ENCODE measurements around the gene NLRP3. TPM values are rescaled to one million over a fixed set of nuclear protein-coding genes. Genes with fewer than 3 reads are reported as not detected.

The NLRP3 gene
- total RNA-seq, 1 experiment from 2014 or later, result not detected

DNA sequence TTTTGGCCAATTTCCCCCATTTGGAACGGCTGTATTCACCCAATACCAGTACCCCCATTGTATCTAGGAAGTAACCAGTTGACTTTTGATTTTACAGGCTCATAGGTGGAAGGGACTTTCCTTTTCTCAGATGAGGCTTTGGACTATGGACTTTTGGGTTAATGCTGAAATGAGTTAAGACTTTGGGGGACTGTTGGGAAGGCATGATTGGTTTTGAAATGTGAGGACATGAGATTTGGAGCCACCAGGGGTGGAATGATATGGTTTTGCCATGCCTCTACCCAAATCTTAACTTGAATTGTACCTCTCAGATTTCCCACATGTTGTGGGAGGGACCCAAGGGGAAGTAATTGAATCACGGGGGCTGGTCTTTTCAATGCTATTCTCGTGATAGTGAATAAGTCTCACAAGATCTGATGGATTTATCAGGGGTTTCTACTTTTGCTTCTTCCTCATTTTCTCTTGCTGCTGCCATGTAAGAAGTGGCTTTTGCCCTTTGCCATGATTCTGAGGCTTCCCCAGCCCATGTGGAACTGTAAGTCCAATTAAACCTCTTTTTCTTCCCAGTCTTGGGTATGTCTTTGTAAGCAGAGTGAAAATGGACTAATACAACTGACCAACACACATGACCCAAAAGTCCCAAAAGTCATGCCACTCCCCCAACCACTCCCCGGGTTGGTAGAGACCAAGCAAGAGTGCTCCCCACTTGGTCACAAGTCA lies 48.9 kb upstream of the NLRP3 start:
- Histone ChIP-seq H3K9ac (ENCODE audit: low read length) (no peak overlapping the region), H3K79me2 (ENCODE audit: insufficient read depth, low read length) (no peaks in the 10 kb centered on the region), H3K9me2 (ENCODE audit: insufficient read depth) (no peaks in the 10 kb centered on the region), H4K20me1 (ENCODE audit: insufficient read depth) (no peaks in the 10 kb centered on the region), H3K9me3 (ENCODE audit: control insufficient read depth in 1 of 2, insufficient read depth in 1 of 2, low read depth in 1 of 2, low read length in 2 of 2) (no peaks in the 10 kb centered on the region), H3K36me3 (ENCODE audit: control insufficient read depth in 1 of 2, insufficient read depth in 2 of 2, low read length in 2 of 2) (no peaks in the 10 kb centered on the region), H3K4me1 (ENCODE audit: control insufficient read depth in 1 of 2, insufficient read depth in 2 of 2, low read length in 2 of 2) (no peaks in the 10 kb centered on the region), H3K27ac (ENCODE audit: low read depth, low read length) (no peak overlapping the region), H3K4me2 (ENCODE audit: low read length) (no peak overlapping the region), H3K27me3 (ENCODE audit: insufficient read depth, low read length) (no peaks in the 10 kb centered on the region), H3K4me3 (replicated peaks in 1 of 2; ENCODE audit: low read depth in 1 of 2, low read length in 2 of 2) (no peak overlapping the region), H2AFZ (ENCODE audit: low read depth, low read length, poor library complexity, severe bottlenecking) (no peak overlapping the region)
- CTCF ChIA-PET, result no interaction called here
- RAD21 ChIA-PET (ENCODE audit: low non-redundant PET in 1 of 2, low total read pairs in 2 of 2, uncharacterized antibody in 2 of 2, unreplicated experiment in 2 of 2), result no interaction called here
- BruUV-seq (replicated peaks), result no TSS peak
- TF ChIP-seq SP1 (IDR thresholded peaks at IDR 0.05; ENCODE audit: low read depth) (no peak), SRF (IDR thresholded peaks at IDR 0.05; ENCODE audit: low read depth) (no peak), RAD21 (IDR thresholded peaks at IDR 0.05; ENCODE audit: low read depth) (no peak), EZH2phosphoT487 (IDR thresholded peaks at IDR 0.05; ENCODE audit: borderline replicate concordance) (no peak), ATF3 (IDR thresholded peaks at IDR 0.05) (no peak), JUND (IDR thresholded peaks at IDR 0.05) (no peak), POLR2AphosphoS5 (IDR thresholded peaks at IDR 0.05; ENCODE audit: low read depth, low read length) (no peak)
- ATAC-seq (no peak), DNase-seq (ENCODE audit: low read depth, low spot score) (no peak)
- intact Hi-C loops (cut with micrococcal nuclease), result no loop called here
- POLR2A ChIA-PET, result no interaction called here

GRCh38 chr1:247367786-247368422 lies 48.1 kb upstream of the NLRP3 start:
- RAD21 ChIA-PET (ENCODE audit: low non-redundant PET in 1 of 2, low total read pairs in 2 of 2, uncharacterized antibody in 2 of 2, unreplicated experiment in 2 of 2), result no interaction called here
- Histone ChIP-seq H3K4me1 (ENCODE audit: control insufficient read depth in 1 of 2, insufficient read depth in 2 of 2, low read length in 2 of 2) (no peaks in the 10 kb centered on the region; a peak in 1 of 4 replicates), H3K9me3 (ENCODE audit: control insufficient read depth in 1 of 2, insufficient read depth in 1 of 2, low read depth in 1 of 2, low read length in 2 of 2) (no peaks in the 10 kb centered on the region), H3K79me2 (ENCODE audit: insufficient read depth, low read length) (no peaks in the 10 kb centered on the region), H3K4me3 (replicated peaks in 1 of 2; ENCODE audit: low read depth in 1 of 2, low read length in 2 of 2) (no peak overlapping the region), H3K9ac (ENCODE audit: low read length) (no peak overlapping the region), H2AFZ (ENCODE audit: low read depth, low read length, poor library complexity, severe bottlenecking) (no peak overlapping the region), H3K36me3 (ENCODE audit: control insufficient read depth in 1 of 2, insufficient read depth in 2 of 2, low read length in 2 of 2) (no peaks in the 10 kb centered on the region), H3K4me2 (ENCODE audit: low read length) (no peak overlapping the region), H3K27ac (ENCODE audit: low read depth, low read length) (no peak overlapping the region), H3K9me2 (ENCODE audit: insufficient read depth) (no peaks in the 10 kb centered on the region), H3K27me3 (ENCODE audit: insufficient read depth, low read length) (no peaks in the 10 kb centered on the region), H4K20me1 (ENCODE audit: insufficient read depth) (no peaks in the 10 kb centered on the region)
- CTCF ChIA-PET, result no interaction called here
- TF ChIP-seq CBX3 (IDR thresholded peaks at IDR 0.05; ENCODE audit: low read depth) (no peak), CEBPB (IDR thresholded peaks at IDR 0.05; ENCODE audit: low read depth) (no peak), EGR1 (IDR thresholded peaks at IDR 0.05; ENCODE audit: low read depth) (no peak), REST (IDR thresholded peaks at IDR 0.05; ENCODE audit: low read depth) (no peak)
- DNase-seq (ENCODE audit: low read depth, low spot score) (no peak), ATAC-seq (no peak)
- no TSS peak for BruUV-seq (replicated peaks)
- POLR2A ChIA-PET, result no interaction called here
- intact Hi-C loops (cut with micrococcal nuclease), result no loop called here

All from HCT116 (cell line).